ENCODE data around the gene CNBD2. TPM values are rescaled to one million over a fixed set of nuclear protein-coding genes. Genes with fewer than 3 reads are reported as not detected.

Gene CNBD2
- total RNA-seq, 2 donors from 2014 or later, result 8.0 to 23.4 TPM

GRCh38 chr20:35981969-35982368 lies 13.6 kb downstream of the CNBD2 start:
- Histone ChIP-seq H3K36me3 (replicated peaks in 1 of 2; ENCODE audit: insufficient read depth in 1 of 2, low read depth in 2 of 2) (no peaks in the 10 kb centered on the region), H3K9me3 (no peaks in the 10 kb centered on the region), H3K27ac (no peak overlapping the region), H3K4me1 (no peaks in the 10 kb centered on the region), H3K4me3 (no peak overlapping the region), H3K27me3 (no peaks in the 10 kb centered on the region)
- DNase-seq (no peak), ATAC-seq (no peak)
- intact Hi-C loops (cut with DNase I), result loop anchor here (5.0 kb wide), 1 partner anchor 160 kb away; no protein-coding TSS in a partner anchor
- TF ChIP-seq, protein P1, sequence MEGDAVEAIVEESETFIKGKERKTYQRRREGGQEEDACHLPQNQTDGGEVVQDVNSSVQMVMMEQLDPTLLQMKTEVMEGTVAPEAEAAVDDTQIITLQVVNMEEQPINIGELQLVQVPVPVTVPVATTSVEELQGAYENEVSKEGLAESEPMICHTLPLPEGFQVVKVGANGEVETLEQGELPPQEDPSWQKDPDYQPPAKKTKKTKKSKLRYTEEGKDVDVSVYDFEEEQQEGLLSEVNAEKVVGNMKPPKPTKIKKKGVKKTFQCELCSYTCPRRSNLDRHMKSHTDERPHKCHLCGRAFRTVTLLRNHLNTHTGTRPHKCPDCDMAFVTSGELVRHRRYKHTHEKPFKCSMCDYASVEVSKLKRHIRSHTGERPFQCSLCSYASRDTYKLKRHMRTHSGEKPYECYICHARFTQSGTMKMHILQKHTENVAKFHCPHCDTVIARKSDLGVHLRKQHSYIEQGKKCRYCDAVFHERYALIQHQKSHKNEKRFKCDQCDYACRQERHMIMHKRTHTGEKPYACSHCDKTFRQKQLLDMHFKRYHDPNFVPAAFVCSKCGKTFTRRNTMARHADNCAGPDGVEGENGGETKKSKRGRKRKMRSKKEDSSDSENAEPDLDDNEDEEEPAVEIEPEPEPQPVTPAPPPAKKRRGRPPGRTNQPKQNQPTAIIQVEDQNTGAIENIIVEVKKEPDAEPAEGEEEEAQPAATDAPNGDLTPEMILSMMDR (IDR thresholded peaks at IDR 0.05), result no peak
- 51 to 73% methylated on average over 3 of the region's 3 CpGs for WGBS, 2 donors

- TF ChIP-seq POLR2A (IDR thresholded peaks at IDR 0.05), result no peak
- TF ChIP-seq, protein P1 (IDR thresholded peaks at IDR 0.05), result no peak
- WGBS, 2 donors, result 69 to 83% methylated on average over 6 of the region's 6 CpGs
- no peaks in the 10 kb centered on the region for H3K27me3 ChIP-seq
- no peaks in the 10 kb centered on the region for H3K4me1 ChIP-seq
- no peaks in the 10 kb centered on the region for H3K9me3 ChIP-seq
- H3K4me3 ChIP-seq, result no peak overlapping the region
- intact Hi-C loops (cut with DNase I), result loop anchor here (5.0 kb wide), 1 partner anchor 158 kb away; no protein-coding TSS in a partner anchor
- ATAC-seq, result no peak
- DNase-seq, result no peak
- H3K27ac ChIP-seq, result no peak overlapping the region
- H3K36me3 ChIP-seq (replicated peaks in 1 of 2; ENCODE audit: insufficient read depth in 1 of 2, low read depth in 2 of 2), result no peaks in the 10 kb centered on the region
Measured at GRCh38 chr20:35984382-35984781, 16.0 kb downstream of the CNBD2 start.

DNA sequence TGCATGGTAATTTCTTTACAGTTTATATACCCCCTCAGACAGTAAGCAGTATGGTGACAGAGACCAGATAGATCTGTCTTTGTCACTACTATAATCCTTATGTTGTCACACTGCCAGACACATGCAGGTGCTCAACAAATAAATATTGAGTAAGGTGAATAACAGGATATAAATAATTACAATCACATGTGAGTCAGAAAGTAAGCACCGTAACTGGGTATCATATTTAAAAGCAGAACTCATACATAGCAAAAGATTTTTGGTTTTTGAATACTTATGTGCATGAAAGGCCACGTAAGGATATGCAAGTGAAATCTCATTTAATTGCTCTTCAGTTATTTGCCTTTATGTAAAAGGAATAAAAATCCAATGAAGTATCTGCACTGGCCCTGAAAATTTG lies 17.4 kb downstream of the CNBD2 start:
- Histone ChIP-seq H3K27me3 (no peaks in the 10 kb centered on the region), H3K4me1 (no peaks in the 10 kb centered on the region), H3K27ac (no peak overlapping the region), H3K9me3 (no peaks in the 10 kb centered on the region), H3K4me3 (no peak overlapping the region), H3K36me3 (replicated peaks in 1 of 2; ENCODE audit: insufficient read depth in 1 of 2, low read depth in 2 of 2) (no peaks in the 10 kb centered on the region)
- ATAC-seq (no peak), DNase-seq (no peak)
- intact Hi-C loops (cut with DNase I), result no loop called here
- TF ChIP-seq POLR2A (IDR thresholded peaks at IDR 0.05), result no peak
- TF ChIP-seq, protein P1 (IDR thresholded peaks at IDR 0.05), result no peak
- WGBS, 2 donors, result 76 to 79% methylated on average over 2 of the region's 2 CpGs

DNA sequence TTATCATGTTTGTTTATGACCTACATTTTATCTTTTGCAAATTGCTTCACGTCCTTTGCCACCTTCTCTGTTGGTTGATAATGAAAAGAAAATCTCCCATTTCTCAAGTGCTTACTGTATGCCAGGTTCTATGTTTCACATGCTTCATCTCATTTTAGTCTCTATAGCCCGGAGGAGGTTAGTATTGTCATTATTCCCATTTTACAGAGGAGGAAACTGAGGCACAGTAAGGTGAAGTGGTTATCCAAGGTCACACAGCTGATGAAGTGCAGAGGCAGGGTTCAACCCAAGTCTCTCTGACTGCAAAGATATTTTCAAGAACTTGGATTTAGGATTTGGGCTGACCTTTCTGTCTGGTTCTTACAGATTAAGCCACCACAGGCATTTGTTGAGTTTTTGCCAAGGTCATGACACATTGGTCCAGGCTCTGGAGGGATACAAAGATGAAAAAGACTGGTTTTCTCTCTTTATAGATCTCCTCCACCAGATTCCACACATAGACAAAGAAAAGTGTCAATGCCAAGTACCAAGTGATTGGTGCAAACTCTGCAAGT lies 20.6 kb downstream of the CNBD2 start:
- DNase-seq (no peak), ATAC-seq (no peak)
- no peaks in the 10 kb centered on the region for H3K36me3 ChIP-seq (replicated peaks in 1 of 2; ENCODE audit: insufficient read depth in 1 of 2, low read depth in 2 of 2)
- no peak overlapping the region for H3K4me3 ChIP-seq
- no peaks in the 10 kb centered on the region for H3K27me3 ChIP-seq
- no peaks in the 10 kb centered on the region for H3K9me3 ChIP-seq
- intact Hi-C loops (cut with DNase I), result no loop called here
- no peaks in the 10 kb centered on the region for H3K4me1 ChIP-seq
- TF ChIP-seq POLR2A (IDR thresholded peaks at IDR 0.05), result no peak
- TF ChIP-seq, protein P1 (IDR thresholded peaks at IDR 0.05), result no peak
- no peak overlapping the region for H3K27ac ChIP-seq
- 59 to 70% methylated on average over 2 of the region's 2 CpGs for WGBS, 2 donors

- no peaks in the 10 kb centered on the region for H3K36me3 ChIP-seq (replicated peaks in 1 of 2; ENCODE audit: insufficient read depth in 1 of 2, low read depth in 2 of 2)
- no peaks in the 10 kb centered on the region for H3K9me3 ChIP-seq
- TF ChIP-seq POLR2A (IDR thresholded peaks at IDR 0.05), result no peak
- TF ChIP-seq, protein P1 (IDR thresholded peaks at IDR 0.05), result peak in 6 of 7 experiments; percentile 22 to 55 (median 44)
- H3K27ac ChIP-seq, result no peak overlapping the region
- DNase-seq (peak; percentile 43 to 65 (median 46)), ATAC-seq (peak; percentile 51)
- no peaks in the 10 kb centered on the region for H3K27me3 ChIP-seq
- 17 to 21% methylated on average over 3 of the region's 3 CpGs for WGBS, 2 donors
- H3K4me3 ChIP-seq, result no peak overlapping the region
- intact Hi-C loops (cut with DNase I), result no loop called here
- no peaks in the 10 kb centered on the region for H3K4me1 ChIP-seq
Measured at GRCh38 chr20:35991142-35991771, 22.9 kb downstream of the CNBD2 start.
